ENCODE results near the gene LAMA5.

Gene LAMA5

GRCh38 chr20:62354031-62354808, 12.9 kb downstream of the LAMA5 start:
- TF ChIP-seq REST (IDR thresholded peaks at IDR 0.05; ENCODE audit: insufficient read depth in 1 of 2, low read depth in 2 of 2, low read length in 2 of 2) (no peak), FOXP2 (optimal IDR thresholded peaks at IDR 0.05; ENCODE audit: borderline replicate concordance, extremely low read depth, extremely low read length, insufficient read depth) (no peak), TAF1 (IDR thresholded peaks at IDR 0.05; ENCODE audit: borderline replicate concordance, insufficient read depth, low read length) (no peak), SIN3A (IDR thresholded peaks at IDR 0.05; ENCODE audit: borderline replicate concordance, insufficient read depth, low read length) (no peak), POLR2AphosphoS5 (IDR thresholded peaks at IDR 0.05; ENCODE audit: low read depth, low read length) (no peak)

GRCh38 chr20:62353289-62354030, 13.7 kb downstream of the LAMA5 start:
- TF ChIP-seq REST (IDR thresholded peaks at IDR 0.05; ENCODE audit: insufficient read depth in 1 of 2, low read depth in 2 of 2, low read length in 2 of 2) (no peak), TAF1 (IDR thresholded peaks at IDR 0.05; ENCODE audit: borderline replicate concordance, insufficient read depth, low read length) (no peak), POLR2AphosphoS5 (IDR thresholded peaks at IDR 0.05; ENCODE audit: low read depth, low read length) (no peak), SIN3A (IDR thresholded peaks at IDR 0.05; ENCODE audit: borderline replicate concordance, insufficient read depth, low read length) (no peak), FOXP2 (optimal IDR thresholded peaks at IDR 0.05; ENCODE audit: borderline replicate concordance, extremely low read depth, extremely low read length, insufficient read depth) (no peak)

GRCh38 chr20:62352402-62353288, 14.5 kb downstream of the LAMA5 start:
- TF ChIP-seq POLR2AphosphoS5 (IDR thresholded peaks at IDR 0.05; ENCODE audit: low read depth, low read length) = no peak
- no peak for TF ChIP-seq FOXP2 (optimal IDR thresholded peaks at IDR 0.05; ENCODE audit: borderline replicate concordance, extremely low read depth, extremely low read length, insufficient read depth)
- no peak for TF ChIP-seq REST (IDR thresholded peaks at IDR 0.05; ENCODE audit: insufficient read depth in 1 of 2, low read depth in 2 of 2, low read length in 2 of 2)
- no peak for TF ChIP-seq TAF1 (IDR thresholded peaks at IDR 0.05; ENCODE audit: borderline replicate concordance, insufficient read depth, low read length)
- TF ChIP-seq SIN3A (IDR thresholded peaks at IDR 0.05; ENCODE audit: borderline replicate concordance, insufficient read depth, low read length) = no peak

- TF ChIP-seq REST (IDR thresholded peaks at IDR 0.05; ENCODE audit: insufficient read depth in 1 of 2, low read depth in 2 of 2, low read length in 2 of 2) (no peak), FOXP2 (optimal IDR thresholded peaks at IDR 0.05; ENCODE audit: borderline replicate concordance, extremely low read depth, extremely low read length, insufficient read depth) (no peak), POLR2AphosphoS5 (IDR thresholded peaks at IDR 0.05; ENCODE audit: low read depth, low read length) (no peak), TAF1 (IDR thresholded peaks at IDR 0.05; ENCODE audit: borderline replicate concordance, insufficient read depth, low read length) (no peak), SIN3A (IDR thresholded peaks at IDR 0.05; ENCODE audit: borderline replicate concordance, insufficient read depth, low read length) (no peak)
These were observed 15.4 kb downstream of the LAMA5 start for GRCh38 chr20:62351469-62352401.

Data from PFSK-1 (cell line).